8988T (cell line): ENCODE data around the gene ZNF547.
"Not testable (repeated sequence)": the region's sequence is repeated elsewhere in the genome, so short reads cannot be mapped to it uniquely, and the experiment has no call there.

Experiments
- DNase-seq: peaks from one replicate; pipeline ENCODE4 v3.0.0; 2011

The ZNF547 gene

GRCh38 chr19:57362997-57363687 lies at the start of gene ZNF547, which contains the start of gene TRAPPC2B:
Gene ZNF547 (plus strand): TSS chr19:57363551. CDS start chr19:57368556, 5,005 bp downstream.
Gene TRAPPC2B (plus strand): TSS chr19:57363551. CDS start chr19:57364834, 1,283 bp downstream.
- peak; percentile 67 for DNase-seq

- no peak for DNase-seq
Observed at GRCh38 chr19:57314146-57314545, 49.2 kb upstream of the ZNF547 start.

GRCh38 chr19:57317503-57317902 lies 45.8 kb upstream of the ZNF547 start:
- DNase-seq = no peak

GRCh38 chr19:57319869-57320179 lies 43.5 kb upstream of the ZNF547 start:
- DNase-seq = no peak

- peak; percentile 82 for DNase-seq
Observed at GRCh38 chr19:57320180-57321084, 42.9 kb upstream of the ZNF547 start, which contains the start of gene ZNF543. Gene ZNF543 (plus strand): TSS chr19:57320472. CDS start chr19:57320854, 382 bp downstream.

- DNase-seq = no peak
Observed at GRCh38 chr19:57321116-57321515, 42.2 kb upstream of the ZNF547 start.

GRCh38 chr19:57321751-57322150 lies 41.6 kb upstream of the ZNF547 start:
- DNase-seq = no peak

GRCh38 chr19:57324992-57325391 lies 38.4 kb upstream of the ZNF547 start:
- DNase-seq = no peak

- DNase-seq = no peak
Observed at GRCh38 chr19:57327993-57328392, 35.4 kb upstream of the ZNF547 start.

GRCh38 chr19:57334191-57334590 lies 29.2 kb upstream of the ZNF547 start:
- no peak for DNase-seq

- no peak for DNase-seq
Observed at GRCh38 chr19:57338877-57339276, 24.5 kb upstream of the ZNF547 start.

- no peak for DNase-seq
Observed at GRCh38 chr19:57342582-57342981, 20.8 kb upstream of the ZNF547 start.

GRCh38 chr19:57348136-57348535 lies 15.2 kb upstream of the ZNF547 start:
- DNase-seq = no peak

- peak; percentile 69 for DNase-seq
Observed at GRCh38 chr19:57350877-57351805, 12.2 kb upstream of the ZNF547 start, which contains the start of gene ZNF304. Gene ZNF304 (plus strand): TSS chr19:57351271. CDS start chr19:57351665, 394 bp downstream.

- DNase-seq = no peak
Observed at GRCh38 chr19:57351867-57352266, 11.5 kb upstream of the ZNF547 start.

GRCh38 chr19:57355916-57356315 lies 7.4 kb upstream of the ZNF547 start:
- DNase-seq = no peak

- DNase-seq = no peak
Observed at GRCh38 chr19:57357406-57357805, 5.9 kb upstream of the ZNF547 start.

GRCh38 chr19:57359300-57359699 lies 4.1 kb upstream of the ZNF547 start:
- DNase-seq = no peak

GRCh38 chr19:57362419-57362818 lies 932 bp upstream of the ZNF547 start:
- no peak for DNase-seq

- no peak for DNase-seq
Observed at GRCh38 chr19:57363688-57364181, 384 bp downstream of the ZNF547 start.

GRCh38 chr19:57366776-57367175 lies 3.4 kb downstream of the ZNF547 start:
- DNase-seq = no peak

- no peak for DNase-seq
Observed at GRCh38 chr19:57374179-57374578, 10.8 kb downstream of the ZNF547 start.

- DNase-seq = not testable (repeated sequence)
Observed at GRCh38 chr19:57374647-57375046, 11.3 kb downstream of the ZNF547 start.
